Activated CD4-positive, alpha-beta T cell treated with anti-CD3 and anti-CD28 coated beads, Interleukin-2, amount 50 U/mL, for 1 hour (primary cell): ENCODE results near the gene SOHLH1.

ENCODE experiments used
- DNase-seq: peaks from one replicate; pipeline ENCODE4 v3.0.0-alpha.2; 2020

The SOHLH1 gene

GRCh38 chr9:135655317-135655716 is 44.0 kb downstream of the SOHLH1 start:
- DNase-seq = no peak

- no peak for DNase-seq
Measured at GRCh38 chr9:135650408-135650807, 48.9 kb downstream of the SOHLH1 start.

GRCh38 chr9:135649508-135649907 is 49.8 kb downstream of the SOHLH1 start:
- DNase-seq = no peak

- DNase-seq = no peak
Measured at GRCh38 chr9:135648494-135649410, 50.5 kb downstream of the SOHLH1 start.

GRCh38 chr9:135647884-135648283 is 51.4 kb downstream of the SOHLH1 start:
- DNase-seq = no peak

GRCh38 chr9:135644631-135645218 is 54.6 kb downstream of the SOHLH1 start:
- no peak for DNase-seq
